ENCODE results near the gene IGFBP1.

- TF ChIP-seq, protein P1, sequence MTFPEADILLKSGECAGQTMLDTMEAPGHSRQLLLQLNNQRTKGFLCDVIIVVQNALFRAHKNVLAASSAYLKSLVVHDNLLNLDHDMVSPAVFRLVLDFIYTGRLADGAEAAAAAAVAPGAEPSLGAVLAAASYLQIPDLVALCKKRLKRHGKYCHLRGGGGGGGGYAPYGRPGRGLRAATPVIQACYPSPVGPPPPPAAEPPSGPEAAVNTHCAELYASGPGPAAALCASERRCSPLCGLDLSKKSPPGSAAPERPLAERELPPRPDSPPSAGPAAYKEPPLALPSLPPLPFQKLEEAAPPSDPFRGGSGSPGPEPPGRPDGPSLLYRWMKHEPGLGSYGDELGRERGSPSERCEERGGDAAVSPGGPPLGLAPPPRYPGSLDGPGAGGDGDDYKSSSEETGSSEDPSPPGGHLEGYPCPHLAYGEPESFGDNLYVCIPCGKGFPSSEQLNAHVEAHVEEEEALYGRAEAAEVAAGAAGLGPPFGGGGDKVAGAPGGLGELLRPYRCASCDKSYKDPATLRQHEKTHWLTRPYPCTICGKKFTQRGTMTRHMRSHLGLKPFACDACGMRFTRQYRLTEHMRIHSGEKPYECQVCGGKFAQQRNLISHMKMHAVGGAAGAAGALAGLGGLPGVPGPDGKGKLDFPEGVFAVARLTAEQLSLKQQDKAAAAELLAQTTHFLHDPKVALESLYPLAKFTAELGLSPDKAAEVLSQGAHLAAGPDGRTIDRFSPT (tag by site-specific recombination; IDR thresholded peaks at IDR 0.05) = no peak
- TF ChIP-seq, protein P2, sequence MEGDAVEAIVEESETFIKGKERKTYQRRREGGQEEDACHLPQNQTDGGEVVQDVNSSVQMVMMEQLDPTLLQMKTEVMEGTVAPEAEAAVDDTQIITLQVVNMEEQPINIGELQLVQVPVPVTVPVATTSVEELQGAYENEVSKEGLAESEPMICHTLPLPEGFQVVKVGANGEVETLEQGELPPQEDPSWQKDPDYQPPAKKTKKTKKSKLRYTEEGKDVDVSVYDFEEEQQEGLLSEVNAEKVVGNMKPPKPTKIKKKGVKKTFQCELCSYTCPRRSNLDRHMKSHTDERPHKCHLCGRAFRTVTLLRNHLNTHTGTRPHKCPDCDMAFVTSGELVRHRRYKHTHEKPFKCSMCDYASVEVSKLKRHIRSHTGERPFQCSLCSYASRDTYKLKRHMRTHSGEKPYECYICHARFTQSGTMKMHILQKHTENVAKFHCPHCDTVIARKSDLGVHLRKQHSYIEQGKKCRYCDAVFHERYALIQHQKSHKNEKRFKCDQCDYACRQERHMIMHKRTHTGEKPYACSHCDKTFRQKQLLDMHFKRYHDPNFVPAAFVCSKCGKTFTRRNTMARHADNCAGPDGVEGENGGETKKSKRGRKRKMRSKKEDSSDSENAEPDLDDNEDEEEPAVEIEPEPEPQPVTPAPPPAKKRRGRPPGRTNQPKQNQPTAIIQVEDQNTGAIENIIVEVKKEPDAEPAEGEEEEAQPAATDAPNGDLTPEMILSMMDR (tag by site-specific recombination; IDR thresholded peaks at IDR 0.05) = no peak
- TF ChIP-seq ZNF121 (tag by site-specific recombination; IDR thresholded peaks at IDR 0.05) = no peak
Measured at GRCh38 chr7:45874408-45875131, 13.7 kb upstream of the IGFBP1 start.

Measured in HEK293 (cell line).